ENCODE results near the gene CHD9.
"Not testable (repeated sequence)": the region's sequence is repeated elsewhere in the genome, so short reads cannot be mapped to it uniquely, and the experiment has no call there.

CHD9 gene

GRCh38 chr16:53054670-53055485 is at the start of gene CHD9:
TSS of gene CHD9 (plus strand) at chr16:53054991. CDS start at chr16:53156090, 101,099 bp downstream.
- Mint-ChIP-seq H3K27me3 (no peaks in the 10 kb centered on the region), H3K4me1 (ENCODE audit: low read depth) (peaks cover 18% of the 10 kb centered on the region), H3K27ac (peak within 1 kb of the TSS; percentile 81), H3K36me3 (no peaks in the 10 kb centered on the region), H3K9me3 (ENCODE audit: low read depth) (no peaks in the 10 kb centered on the region), H3K4me3 (peak within 1 kb of the TSS; percentile 95)

GRCh38 chr16:53007095-53007494 is 47.7 kb upstream of the CHD9 start:
- H3K9me3 Mint-ChIP-seq (ENCODE audit: low read depth) = no peaks in the 10 kb centered on the region
- no peaks in the 10 kb centered on the region for H3K4me1 Mint-ChIP-seq (ENCODE audit: low read depth)
- H3K36me3 Mint-ChIP-seq = no peaks in the 10 kb centered on the region
- no peak overlapping the region for H3K27ac Mint-ChIP-seq
- peaks cover 15% of the 10 kb centered on the region for H3K27me3 Mint-ChIP-seq
- no peak overlapping the region for H3K4me3 Mint-ChIP-seq

- no peak overlapping the region for H3K27ac Mint-ChIP-seq
- H3K27me3 Mint-ChIP-seq = peaks cover 13% of the 10 kb centered on the region
- H3K9me3 Mint-ChIP-seq (ENCODE audit: low read depth) = no peaks in the 10 kb centered on the region
- no peak overlapping the region for H3K4me3 Mint-ChIP-seq
- no peaks in the 10 kb centered on the region for H3K4me1 Mint-ChIP-seq (ENCODE audit: low read depth)
- no peaks in the 10 kb centered on the region for H3K36me3 Mint-ChIP-seq
These were observed 40.5 kb upstream of the CHD9 start for GRCh38 chr16:53014287-53014686.

GRCh38 chr16:53018834-53019416 is 35.9 kb upstream of the CHD9 start:
- Mint-ChIP-seq H3K4me3 (no peak overlapping the region), H3K36me3 (no peaks in the 10 kb centered on the region), H3K27ac (no peak overlapping the region), H3K9me3 (ENCODE audit: low read depth) (no peaks in the 10 kb centered on the region), H3K4me1 (ENCODE audit: low read depth) (no peaks in the 10 kb centered on the region), H3K27me3 (peaks cover 7% of the 10 kb centered on the region)

- Mint-ChIP-seq H3K9me3 (ENCODE audit: low read depth) (no peaks in the 10 kb centered on the region), H3K36me3 (no peaks in the 10 kb centered on the region), H3K27me3 (peaks cover 1% of the 10 kb centered on the region), H3K27ac (no peak overlapping the region), H3K4me1 (ENCODE audit: low read depth) (no peaks in the 10 kb centered on the region), H3K4me3 (no peak overlapping the region)
These were observed 32.4 kb upstream of the CHD9 start for GRCh38 chr16:53022374-53022773.

GRCh38 chr16:53024045-53024444 is 30.7 kb upstream of the CHD9 start:
- Mint-ChIP-seq H3K27ac (no peak overlapping the region), H3K4me3 (no peak overlapping the region), H3K36me3 (no peaks in the 10 kb centered on the region)

GRCh38 chr16:53029971-53030370 is 24.8 kb upstream of the CHD9 start:
- Mint-ChIP-seq H3K36me3 (peaks cover 5% of the 10 kb centered on the region), H3K4me1 (ENCODE audit: low read depth) (no peaks in the 10 kb centered on the region), H3K27ac (no peak overlapping the region), H3K27me3 (peaks cover 12% of the 10 kb centered on the region), H3K4me3 (no peak overlapping the region), H3K9me3 (ENCODE audit: low read depth) (no peaks in the 10 kb centered on the region)

More at GRCh38 chr16:53024045-53024444, 30.7 kb upstream of the CHD9 start:
- peaks cover 3% of the 10 kb centered on the region for H3K27me3 Mint-ChIP-seq
- H3K9me3 Mint-ChIP-seq (ENCODE audit: low read depth) = no peaks in the 10 kb centered on the region
- no peaks in the 10 kb centered on the region for H3K4me1 Mint-ChIP-seq (ENCODE audit: low read depth)

- Mint-ChIP-seq H3K27ac (no peak overlapping the region), H3K36me3 (peaks cover 5% of the 10 kb centered on the region), H3K27me3 (peaks cover 11% of the 10 kb centered on the region), H3K9me3 (ENCODE audit: low read depth) (no peaks in the 10 kb centered on the region), H3K4me1 (ENCODE audit: low read depth) (no peaks in the 10 kb centered on the region), H3K4me3 (no peak overlapping the region)
These were observed 23.4 kb upstream of the CHD9 start for GRCh38 chr16:53031323-53031942.

- H3K27ac Mint-ChIP-seq = no peak overlapping the region
- H3K9me3 Mint-ChIP-seq (ENCODE audit: low read depth) = no peaks in the 10 kb centered on the region
- H3K4me3 Mint-ChIP-seq = no peak overlapping the region
- H3K4me1 Mint-ChIP-seq (ENCODE audit: low read depth) = no peaks in the 10 kb centered on the region
- H3K27me3 Mint-ChIP-seq = peaks cover 9% of the 10 kb centered on the region
- peaks cover 5% of the 10 kb centered on the region for H3K36me3 Mint-ChIP-seq
These were observed 20.5 kb upstream of the CHD9 start for GRCh38 chr16:53034306-53034705.

- Mint-ChIP-seq H3K4me3 (no peak overlapping the region), H3K27me3 (peaks cover 6% of the 10 kb centered on the region), H3K27ac (no peak overlapping the region)
These were observed 19.4 kb upstream of the CHD9 start for GRCh38 chr16:53035176-53035942.

GRCh38 chr16:53036066-53036465 is 18.7 kb upstream of the CHD9 start:
- peaks cover 6% of the 10 kb centered on the region for H3K27me3 Mint-ChIP-seq
- no peaks in the 10 kb centered on the region for H3K9me3 Mint-ChIP-seq (ENCODE audit: low read depth)
- H3K36me3 Mint-ChIP-seq = peaks cover 5% of the 10 kb centered on the region
- H3K4me3 Mint-ChIP-seq = no peak overlapping the region
- H3K27ac Mint-ChIP-seq = no peak overlapping the region
- H3K4me1 Mint-ChIP-seq (ENCODE audit: low read depth) = no peaks in the 10 kb centered on the region

More at GRCh38 chr16:53035176-53035942, 19.4 kb upstream of the CHD9 start:
- Mint-ChIP-seq H3K4me1 (ENCODE audit: low read depth) (no peaks in the 10 kb centered on the region), H3K36me3 (peaks cover 5% of the 10 kb centered on the region), H3K9me3 (ENCODE audit: low read depth) (no peaks in the 10 kb centered on the region)

- H3K4me1 Mint-ChIP-seq (ENCODE audit: low read depth); H3K36me3 Mint-ChIP-seq; H3K4me3 Mint-ChIP-seq; H3K9me3 Mint-ChIP-seq (ENCODE audit: low read depth); H3K27ac Mint-ChIP-seq; H3K27me3 Mint-ChIP-seq: not testable (repeated sequence)
These were observed 18.1 kb upstream of the CHD9 start for GRCh38 chr16:53036711-53037110.

- Mint-ChIP-seq H3K36me3 (no peaks in the 10 kb centered on the region), H3K27ac (no peak overlapping the region), H3K9me3 (ENCODE audit: low read depth) (no peaks in the 10 kb centered on the region), H3K4me3 (no peak overlapping the region), H3K4me1 (ENCODE audit: low read depth) (no peaks in the 10 kb centered on the region), H3K27me3 (no peaks in the 10 kb centered on the region)
These were observed 14.0 kb upstream of the CHD9 start for GRCh38 chr16:53040788-53041187.

GRCh38 chr16:53041320-53042051 is 13.3 kb upstream of the CHD9 start:
- no peaks in the 10 kb centered on the region for H3K4me1 Mint-ChIP-seq (ENCODE audit: low read depth)
- no peaks in the 10 kb centered on the region for H3K9me3 Mint-ChIP-seq (ENCODE audit: low read depth)
- H3K36me3 Mint-ChIP-seq = no peaks in the 10 kb centered on the region
- H3K27me3 Mint-ChIP-seq = peaks cover 1% of the 10 kb centered on the region
- no peak overlapping the region for H3K4me3 Mint-ChIP-seq
- H3K27ac Mint-ChIP-seq = no peak overlapping the region
